Putamen (tissue), 1 donor: ENCODE measurements around the gene CERKL.

Source experiments
- DNase-seq: peaks from one replicate; pipeline ENCODE4 v3.0.0-alpha.2; 2016; ENCODE audit warnings: low spot score

Gene CERKL

GRCh38 chr2:181677912-181678586, 21.1 kb upstream of the CERKL start:
- DNase-seq: no peak

GRCh38 chr2:181675254-181675653, 18.3 kb upstream of the CERKL start:
- DNase-seq: no peak

GRCh38 chr2:181674461-181674860, 17.6 kb upstream of the CERKL start:
- DNase-seq: no peak

GRCh38 chr2:181673173-181673572, 16.3 kb upstream of the CERKL start:
- no peak for DNase-seq

- no peak for DNase-seq
These were observed 15.5 kb upstream of the CERKL start for GRCh38 chr2:181672255-181673008.

- DNase-seq: no peak
These were observed 13.7 kb upstream of the CERKL start for GRCh38 chr2:181670632-181671031.

GRCh38 chr2:181667234-181667633, 10.3 kb upstream of the CERKL start:
- no peak for DNase-seq

GRCh38 chr2:181662287-181662686, 5.4 kb upstream of the CERKL start:
- DNase-seq: no peak

- DNase-seq: no peak
These were observed 3.3 kb upstream of the CERKL start for GRCh38 chr2:181660181-181660580.

- no peak for DNase-seq
These were observed 1.5 kb upstream of the CERKL start for GRCh38 chr2:181658444-181658843.

GRCh38 chr2:181657379-181657778, 474 bp upstream of the CERKL start:
- no peak for DNase-seq

GRCh38 chr2:181655519-181655918, 1.4 kb downstream of the CERKL start:
- DNase-seq: no peak

GRCh38 chr2:181649436-181649979, 7.4 kb downstream of the CERKL start:
- DNase-seq: no peak

- no peak for DNase-seq
These were observed 8.3 kb downstream of the CERKL start for GRCh38 chr2:181648478-181649155.

- DNase-seq: no peak
These were observed 10.4 kb downstream of the CERKL start for GRCh38 chr2:181646415-181646987.

GRCh38 chr2:181643151-181643550, 13.8 kb downstream of the CERKL start:
- no peak for DNase-seq

- DNase-seq: no peak
These were observed 14.8 kb downstream of the CERKL start for GRCh38 chr2:181642086-181642485.

GRCh38 chr2:181639686-181640085, 17.2 kb downstream of the CERKL start:
- no peak for DNase-seq

GRCh38 chr2:181632733-181633401, 24.0 kb downstream of the CERKL start:
- DNase-seq: no peak

- no peak for DNase-seq
These were observed 28.0 kb downstream of the CERKL start for GRCh38 chr2:181628590-181629585.

GRCh38 chr2:181627545-181627944, 29.4 kb downstream of the CERKL start:
- no peak for DNase-seq
